NK-92 (cell line): ENCODE data around the gene ZNF217.
"Not testable (repeated sequence)": the region's sequence is repeated elsewhere in the genome, so short reads cannot be mapped to it uniquely, and the experiment has no call there.

Experiments
- DNase-seq: peaks from one replicate; lab custom pipeline; 2025; ENCODE audit not compliant: unreplicated experiment; lab: John Stamatoyannopoulos, UW

ZNF217 gene

DNA sequence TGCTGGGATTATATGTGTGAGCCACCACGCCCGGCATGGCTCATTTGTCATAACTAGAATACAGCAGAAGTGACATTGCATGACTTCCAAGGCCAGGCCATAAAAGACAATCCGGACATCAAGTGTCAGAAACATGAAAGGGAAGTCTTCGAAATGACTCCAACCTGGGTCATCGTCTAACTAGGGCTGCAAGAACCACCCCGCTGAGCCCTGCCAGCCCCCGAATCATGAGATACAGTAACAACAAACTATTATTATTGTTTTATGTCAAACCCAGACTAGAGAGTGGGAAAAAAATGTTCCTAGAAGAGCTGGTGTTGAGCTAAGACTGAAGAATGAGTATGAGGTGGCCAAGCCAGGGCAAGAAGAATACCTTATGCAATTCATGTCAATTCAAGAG lies 59.6 kb downstream of the ZNF217 start:
- no peak for DNase-seq

- DNase-seq: no peak
Observed at GRCh38 chr20:53533500-53533899, 60.1 kb downstream of the ZNF217 start.

- DNase-seq: not testable (repeated sequence)
Observed at GRCh38 chr20:53532654-53533312, 60.9 kb downstream of the ZNF217 start.

DNA sequence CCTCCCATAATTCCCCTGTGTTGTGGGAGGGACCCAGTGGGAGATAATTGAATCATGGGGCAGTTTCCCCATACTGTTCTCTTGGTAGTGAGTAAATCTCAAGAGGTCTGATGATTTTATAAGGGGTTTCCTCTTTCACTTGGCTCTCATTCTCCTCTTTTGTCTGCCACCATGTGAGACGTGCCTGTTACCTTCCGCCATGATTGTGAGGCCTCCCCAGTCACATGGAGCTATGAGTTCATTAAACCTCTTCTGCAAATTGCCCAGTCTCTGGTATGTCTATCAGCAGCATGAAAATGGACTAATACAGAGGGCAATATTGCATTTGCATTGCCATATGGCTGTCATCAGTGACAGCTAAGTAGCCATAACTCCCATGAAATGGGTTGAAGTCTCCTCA lies 63.2 kb downstream of the ZNF217 start:
- no peak for DNase-seq

DNA sequence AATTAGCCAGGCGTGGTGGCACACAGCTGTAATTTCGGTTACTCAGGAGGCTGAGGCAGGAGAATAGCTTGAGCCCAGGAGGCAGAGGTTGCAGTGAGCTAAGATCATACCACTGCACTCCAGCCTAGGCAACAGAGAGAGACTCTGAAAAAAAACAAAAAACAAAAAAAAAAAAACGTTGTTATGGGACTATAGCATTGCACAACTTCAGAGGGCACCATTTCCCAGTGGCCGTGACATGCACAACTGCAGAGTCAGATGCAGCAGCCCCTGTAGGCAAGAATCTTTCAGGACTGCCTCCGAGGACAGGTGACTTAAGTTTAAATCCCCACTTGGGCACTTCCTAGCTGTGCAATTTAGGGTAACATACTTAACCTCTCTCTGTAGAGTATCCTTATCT lies 64.0 kb downstream of the ZNF217 start:
- no peak for DNase-seq

- no peak for DNase-seq
Observed at GRCh38 chr20:53527196-53527595, 66.4 kb downstream of the ZNF217 start.

GRCh38 chr20:53524589-53525312 lies 68.9 kb downstream of the ZNF217 start:
- no peak for DNase-seq

DNA sequence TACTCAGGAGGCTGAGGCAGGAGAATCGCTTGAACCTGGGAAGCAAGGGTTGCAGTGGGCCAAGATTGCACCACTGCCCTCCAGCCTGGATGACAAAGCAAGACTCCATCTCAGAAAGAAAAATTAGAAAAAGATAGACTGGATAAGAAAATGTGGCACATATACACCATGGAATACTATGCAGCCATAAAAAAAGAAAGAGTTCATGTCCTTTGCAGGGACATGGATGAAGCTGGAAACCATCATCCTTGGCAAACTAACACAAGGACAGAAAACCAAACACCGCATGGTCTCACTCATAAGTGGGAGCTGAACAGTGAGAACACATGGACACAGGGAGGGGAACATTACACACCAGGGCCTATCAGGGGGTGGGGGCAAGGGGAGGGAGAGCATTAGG lies 70.0 kb downstream of the ZNF217 start:
- DNase-seq: not testable (repeated sequence)

- no peak for DNase-seq
Observed at GRCh38 chr20:53522696-53523095, 70.9 kb downstream of the ZNF217 start.

DNA sequence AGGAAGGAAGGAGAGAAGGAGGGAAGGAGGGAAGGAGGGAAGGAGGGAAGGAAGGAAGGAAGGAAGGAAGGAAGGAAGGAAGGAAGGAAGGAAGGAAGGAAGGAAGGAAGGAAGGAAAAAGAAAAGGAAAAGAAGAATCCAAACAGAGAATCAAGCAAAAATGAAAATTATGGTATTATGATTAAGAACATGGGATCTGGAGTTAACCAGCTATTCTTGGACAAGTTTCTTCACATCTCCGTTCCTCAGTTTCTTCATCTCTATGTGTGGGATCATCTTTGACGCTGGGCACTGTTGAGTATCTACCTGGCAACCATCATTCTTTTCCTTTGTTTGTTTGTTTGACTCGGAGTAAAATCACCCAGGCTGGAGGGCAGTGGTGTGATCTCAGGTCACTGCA lies 71.6 kb downstream of the ZNF217 start:
- no peak for DNase-seq

DNA sequence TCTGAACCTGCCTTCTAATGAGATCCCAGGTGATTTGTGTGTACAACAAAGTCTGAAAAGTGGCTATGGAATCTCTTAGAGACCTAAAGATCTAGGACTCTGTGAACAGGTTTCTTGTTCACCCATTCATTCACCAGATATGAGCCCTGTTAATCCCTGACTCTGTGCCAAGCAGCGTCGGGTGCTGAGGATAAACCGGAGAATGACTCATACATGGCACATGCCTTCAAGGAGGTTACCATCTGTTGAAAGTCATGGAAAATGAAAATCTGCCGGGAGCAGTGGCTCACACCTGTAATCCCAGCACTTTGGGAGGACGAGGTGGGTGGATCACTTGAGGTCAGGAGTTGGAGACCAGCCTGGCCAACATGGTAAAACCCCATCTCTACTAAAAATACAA lies 72.2 kb downstream of the ZNF217 start:
- not testable (repeated sequence) for DNase-seq

- no peak for DNase-seq
Observed at GRCh38 chr20:53517146-53517545, 76.5 kb downstream of the ZNF217 start.
